ENCODE measurements around the gene ZNF446. TPM values are rescaled to one million over a fixed set of nuclear protein-coding genes. Genes with fewer than 3 reads are reported as not detected.
"Not testable (repeated sequence)": the region's sequence is repeated elsewhere in the genome, so short reads cannot be mapped to it uniquely, and the experiment has no call there.

Gene ZNF446
- total RNA-seq, 5 donors from 2014 or later (not counting 1 experiment from before 2014, with no cell fraction given): 12.0 to 20.5 (median 18.9) TPM

DNA sequence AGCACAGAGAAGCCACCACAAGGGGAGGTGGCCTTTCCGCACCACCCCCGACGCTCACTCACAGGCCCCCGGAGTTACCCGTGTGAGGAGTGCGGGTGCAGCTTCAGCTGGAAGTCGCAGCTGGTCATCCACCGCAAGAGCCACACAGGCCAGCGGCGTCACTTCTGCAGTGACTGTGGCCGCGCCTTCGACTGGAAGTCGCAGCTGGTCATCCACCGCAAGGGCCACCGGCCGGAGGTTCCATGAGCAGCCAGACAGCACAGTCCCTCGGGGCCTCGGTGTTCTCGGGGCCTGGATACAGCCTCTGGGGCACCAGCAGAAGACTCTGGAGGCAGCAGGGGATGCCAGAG lies 4.3 kb downstream of the ZNF446 start:
- Histone ChIP-seq H3K4me3 (ENCODE audit: control insufficient read depth in 1 of 2, extremely low read depth in 1 of 2, low read length in 1 of 2) (no peak overlapping the region), H3K9me3 (no peaks in the 10 kb centered on the region), H3K27ac (ENCODE audit: low read length) (no peak overlapping the region), H3K27me3 (replicated peaks in 1 of 2; ENCODE audit: control insufficient read depth in 2 of 2, extremely low read depth in 1 of 2, insufficient read depth in 2 of 2, low read length in 1 of 2) (no peaks in the 10 kb centered on the region), H3K4me1 (ENCODE audit: control insufficient read depth in 1 of 2, extremely low read depth in 1 of 2, insufficient read depth in 2 of 2, low read length in 2 of 2) (peaks cover 3 to 14% of the 10 kb centered on the region in 2 experiments), H3K36me3 (ENCODE audit: control insufficient read depth in 2 of 2, extremely low read depth in 1 of 2, insufficient read depth in 1 of 2, low read length in 1 of 2) (peaks cover 9 to 15% of the 10 kb centered on the region in 2 donors)
- ChIA-PET POLR2A (no interaction called here), CTCF (no interaction called here)
- no peak overlapping the region for H3K27ac Mint-ChIP-seq
- no peak overlapping the region for H3K4me3 Mint-ChIP-seq
- H3K9me3 Mint-ChIP-seq: no peaks in the 10 kb centered on the region
- H3K36me3 Mint-ChIP-seq: peaks cover 13% of the 10 kb centered on the region
- DNase-seq: no peak
- H3K4me1 Mint-ChIP-seq: peaks cover 10 to 13% (median 12%) of the 10 kb centered on the region in 3 donors
- no peaks in the 10 kb centered on the region for H3K27me3 Mint-ChIP-seq
- 95% methylated on average over 20 of the region's 20 CpGs for whole genome bisulfite sequencing (ENCODE audit: insufficient coverage)
- no peak for ATAC-seq (replicated peaks in 1 of 4)

GRCh38 chr19:58480831-58481230 lies 4.7 kb downstream of the ZNF446 start:
- Histone ChIP-seq H3K4me1 (ENCODE audit: control insufficient read depth in 1 of 2, extremely low read depth in 1 of 2, insufficient read depth in 2 of 2, low read length in 2 of 2) (peaks cover 3 to 12% of the 10 kb centered on the region in 2 experiments), H3K27ac (ENCODE audit: low read length) (no peak overlapping the region), H3K9me3 (no peaks in the 10 kb centered on the region), H3K4me3 (ENCODE audit: control insufficient read depth in 1 of 2, extremely low read depth in 1 of 2, low read length in 1 of 2) (no peak overlapping the region), H3K27me3 (replicated peaks in 1 of 2; ENCODE audit: control insufficient read depth in 2 of 2, extremely low read depth in 1 of 2, insufficient read depth in 2 of 2, low read length in 1 of 2) (no peaks in the 10 kb centered on the region), H3K36me3 (ENCODE audit: control insufficient read depth in 2 of 2, extremely low read depth in 1 of 2, insufficient read depth in 1 of 2, low read length in 1 of 2) (peaks cover 9 to 15% of the 10 kb centered on the region in 2 donors)
- Mint-ChIP-seq H3K27me3 (no peaks in the 10 kb centered on the region), H3K36me3 (peaks cover 13% of the 10 kb centered on the region), H3K27ac (no peak overlapping the region), H3K4me1 (peaks cover 9 to 10% (median 9%) of the 10 kb centered on the region in 3 donors), H3K9me3 (no peaks in the 10 kb centered on the region), H3K4me3 (no peak overlapping the region)
- POLR2A ChIA-PET: no interaction called here
- CTCF ChIA-PET: no interaction called here
- ATAC-seq (replicated peaks in 1 of 4) (no peak), DNase-seq (no peak)
- whole genome bisulfite sequencing (ENCODE audit: insufficient coverage): no CpG with 5 or more reads among the region's 2 CpGs

DNA sequence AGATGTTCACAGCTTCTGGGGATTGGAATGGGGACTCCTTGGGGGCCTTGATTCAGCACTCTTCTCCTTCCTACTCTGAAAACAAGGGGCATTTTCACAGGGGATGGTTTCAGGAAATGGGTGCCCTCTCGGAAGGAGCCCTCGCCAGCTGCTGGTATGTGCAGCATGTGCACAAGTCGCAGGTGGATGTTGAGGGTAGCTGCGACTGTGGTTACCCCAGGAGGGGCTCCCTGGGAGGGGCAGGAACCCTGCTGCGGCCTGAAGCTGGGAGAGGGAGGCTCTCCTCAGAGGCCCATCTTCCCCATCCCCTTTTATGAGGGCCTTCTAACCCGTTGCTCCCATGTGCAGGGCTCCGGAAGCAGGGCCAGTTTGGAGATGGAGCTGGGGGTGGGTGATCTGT lies 6.2 kb downstream of the ZNF446 start:
- H3K4me1 ChIP-seq (ENCODE audit: control insufficient read depth in 1 of 2, extremely low read depth in 1 of 2, insufficient read depth in 2 of 2, low read length in 2 of 2): peaks cover 0 to 3% of the 10 kb centered on the region in 2 experiments
- Mint-ChIP-seq H3K4me3 (no peak overlapping the region), H3K27ac (no peak overlapping the region), H3K9me3 (no peaks in the 10 kb centered on the region), H3K36me3 (peaks cover 13% of the 10 kb centered on the region), H3K4me1 (peaks cover 0 to 1% (median 0%) of the 10 kb centered on the region in 3 donors), H3K27me3 (no peaks in the 10 kb centered on the region)
- CTCF ChIA-PET: no interaction called here
- no CpG with 5 or more reads among the region's 7 CpGs for WGBS (ENCODE audit: insufficient coverage)
- no peak for DNase-seq
- POLR2A ChIA-PET: no interaction called here
- H3K27ac ChIP-seq (ENCODE audit: low read length): no peak overlapping the region
- no peaks in the 10 kb centered on the region for H3K27me3 ChIP-seq (replicated peaks in 1 of 2; ENCODE audit: control insufficient read depth in 2 of 2, extremely low read depth in 1 of 2, insufficient read depth in 2 of 2, low read length in 1 of 2)
- ATAC-seq (replicated peaks in 1 of 4): no peak
- H3K36me3 ChIP-seq (ENCODE audit: control insufficient read depth in 2 of 2, extremely low read depth in 1 of 2, insufficient read depth in 1 of 2, low read length in 1 of 2): peaks cover 9 to 15% of the 10 kb centered on the region in 2 donors
- no peak overlapping the region for H3K4me3 ChIP-seq (ENCODE audit: control insufficient read depth in 1 of 2, extremely low read depth in 1 of 2, low read length in 1 of 2)
- H3K9me3 ChIP-seq: no peaks in the 10 kb centered on the region

GRCh38 chr19:58483776-58484175 lies 7.6 kb downstream of the ZNF446 start:
- H3K4me1 Mint-ChIP-seq: peaks cover 0 to 1% (median 0%) of the 10 kb centered on the region in 3 donors
- Histone ChIP-seq H3K4me3 (ENCODE audit: control insufficient read depth in 1 of 2, extremely low read depth in 1 of 2, low read length in 1 of 2) (no peak overlapping the region), H3K9me3 (no peaks in the 10 kb centered on the region), H3K27me3 (replicated peaks in 1 of 2; ENCODE audit: control insufficient read depth in 2 of 2, extremely low read depth in 1 of 2, insufficient read depth in 2 of 2, low read length in 1 of 2) (no peaks in the 10 kb centered on the region), H3K36me3 (ENCODE audit: control insufficient read depth in 2 of 2, extremely low read depth in 1 of 2, insufficient read depth in 1 of 2, low read length in 1 of 2) (peaks cover 9 to 15% of the 10 kb centered on the region in 2 donors), H3K27ac (ENCODE audit: low read length) (no peak overlapping the region), H3K4me1 (ENCODE audit: control insufficient read depth in 1 of 2, extremely low read depth in 1 of 2, insufficient read depth in 2 of 2, low read length in 2 of 2) (peaks cover 0 to 3% of the 10 kb centered on the region in 2 experiments)
- DNase-seq: no peak
- WGBS (ENCODE audit: insufficient coverage): 100% methylated on average over 1 of the region's 2 CpGs
- peaks cover 13% of the 10 kb centered on the region for H3K36me3 Mint-ChIP-seq
- CTCF ChIA-PET: no interaction called here
- no peaks in the 10 kb centered on the region for H3K9me3 Mint-ChIP-seq
- ATAC-seq (replicated peaks in 1 of 4): no peak
- POLR2A ChIA-PET: interaction anchor here in 1 of 2 donors (0.7 kb wide), 1 partner anchor 41 kb away, joined by 6 read pairs; no protein-coding TSS in a partner anchor
- no peak overlapping the region for H3K27ac Mint-ChIP-seq
- no peak overlapping the region for H3K4me3 Mint-ChIP-seq
- H3K27me3 Mint-ChIP-seq: no peaks in the 10 kb centered on the region

DNA sequence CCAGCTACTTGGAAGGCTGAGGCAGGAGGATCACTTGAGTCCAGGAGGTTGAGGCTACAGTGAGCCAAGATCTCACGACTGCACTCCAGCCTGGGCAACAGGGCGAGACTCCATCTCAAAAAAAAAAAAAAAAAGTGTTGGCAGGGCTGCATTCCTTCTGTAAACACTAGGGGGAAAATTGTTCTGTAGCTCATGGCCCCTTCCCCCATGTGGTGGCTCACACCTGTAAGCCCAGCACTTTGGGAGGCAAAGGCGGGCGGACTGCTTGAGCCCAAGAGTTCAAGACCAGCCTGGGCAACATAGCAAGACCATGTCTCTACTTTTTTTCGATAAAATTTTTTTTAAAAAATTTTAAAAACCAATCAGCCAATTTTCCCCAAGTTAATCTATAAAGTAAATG lies 8.2 kb downstream of the ZNF446 start:
- H3K27me3 ChIP-seq (replicated peaks in 1 of 2; ENCODE audit: control insufficient read depth in 2 of 2, extremely low read depth in 1 of 2, insufficient read depth in 2 of 2, low read length in 1 of 2); H3K9me3 ChIP-seq; H3K4me3 Mint-ChIP-seq; H3K27ac ChIP-seq (ENCODE audit: low read length); H3K9me3 Mint-ChIP-seq; H3K4me1 Mint-ChIP-seq; H3K36me3 Mint-ChIP-seq; DNase-seq; ATAC-seq (replicated peaks in 1 of 4); CTCF ChIA-PET; H3K27me3 Mint-ChIP-seq; H3K4me1 ChIP-seq (ENCODE audit: control insufficient read depth in 1 of 2, extremely low read depth in 1 of 2, insufficient read depth in 2 of 2, low read length in 2 of 2); H3K4me3 ChIP-seq (ENCODE audit: control insufficient read depth in 1 of 2, extremely low read depth in 1 of 2, low read length in 1 of 2); H3K27ac Mint-ChIP-seq: not testable (repeated sequence)
- POLR2A ChIA-PET: interaction anchor here in 1 of 2 donors (0.6 kb wide), 1 partner anchor 8 kb away, joined by 3 read pairs; the partner anchor contains the start of gene ZNF446
- WGBS (ENCODE audit: insufficient coverage): no CpG with 5 or more reads among the region's 5 CpGs
- H3K36me3 ChIP-seq (ENCODE audit: control insufficient read depth in 2 of 2, extremely low read depth in 1 of 2, insufficient read depth in 1 of 2, low read length in 1 of 2): peaks cover 9 to 10% of the 10 kb centered on the region in 2 donors

DNA sequence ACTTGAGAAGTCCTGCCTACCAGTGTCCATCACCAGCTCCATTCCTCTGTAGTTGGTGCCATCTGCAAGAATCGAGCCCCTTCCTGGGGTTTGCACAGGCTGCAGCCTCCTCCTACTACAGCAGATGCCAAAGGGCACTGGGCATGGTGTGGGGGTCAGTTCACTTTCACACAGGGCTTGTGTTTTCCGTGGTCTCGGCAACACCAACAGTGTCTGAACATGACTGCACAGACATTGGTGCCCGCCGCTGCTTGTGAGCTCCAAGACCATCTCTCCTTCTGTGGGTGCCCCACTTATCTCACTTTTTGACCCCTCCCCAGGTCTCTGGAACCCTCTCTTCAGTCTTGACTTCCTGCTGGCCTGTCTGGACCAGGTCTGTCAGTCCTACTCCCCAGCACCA lies 15.2 kb downstream of the ZNF446 start:
- POLR2A ChIA-PET: no interaction called here

DNA sequence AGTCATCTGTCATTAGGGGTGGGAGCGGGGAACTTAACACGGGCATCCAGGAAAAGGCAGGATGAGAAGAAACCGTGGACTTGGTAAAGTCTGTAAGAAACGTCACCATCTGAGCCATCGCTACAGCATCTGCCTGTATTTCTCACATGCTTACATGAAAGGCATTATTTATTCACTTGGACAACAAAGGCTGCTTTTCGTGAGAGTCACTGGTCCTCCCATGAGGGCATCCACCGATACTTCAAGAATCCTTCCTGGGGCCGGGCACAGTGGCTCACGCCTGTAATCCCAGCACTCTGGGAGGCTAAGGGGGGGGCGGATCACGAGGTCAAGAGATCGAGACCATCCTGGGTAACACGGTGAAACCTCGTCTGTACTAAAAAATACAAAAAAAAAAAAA lies 16.1 kb downstream of the ZNF446 start:
- ATAC-seq (replicated peaks in 1 of 4) (no peak), DNase-seq (no peak)
- Mint-ChIP-seq H3K4me3 (no peak overlapping the region), H3K9me3 (no peaks in the 10 kb centered on the region), H3K36me3 (no peaks in the 10 kb centered on the region), H3K27ac (no peak overlapping the region), H3K4me1 (peaks cover 0 to 7% (median 2%) of the 10 kb centered on the region in 3 donors), H3K27me3 (no peaks in the 10 kb centered on the region)
- Histone ChIP-seq H3K27ac (ENCODE audit: low read length) (no peak overlapping the region), H3K4me1 (ENCODE audit: control insufficient read depth in 1 of 2, extremely low read depth in 1 of 2, insufficient read depth in 2 of 2, low read length in 2 of 2) (peaks cover 0 to 3% of the 10 kb centered on the region in 2 experiments), H3K9me3 (no peaks in the 10 kb centered on the region), H3K4me3 (ENCODE audit: control insufficient read depth in 1 of 2, extremely low read depth in 1 of 2, low read length in 1 of 2) (no peak overlapping the region), H3K36me3 (ENCODE audit: control insufficient read depth in 2 of 2, extremely low read depth in 1 of 2, insufficient read depth in 1 of 2, low read length in 1 of 2) (no peaks in the 10 kb centered on the region), H3K27me3 (replicated peaks in 1 of 2; ENCODE audit: control insufficient read depth in 2 of 2, extremely low read depth in 1 of 2, insufficient read depth in 2 of 2, low read length in 1 of 2) (no peaks in the 10 kb centered on the region)
- WGBS (ENCODE audit: insufficient coverage): 97% methylated on average over 6 of the region's 14 CpGs
- ChIA-PET POLR2A (no interaction called here), CTCF (no interaction called here)

More for the DNA sequence above, 15.2 kb downstream of the ZNF446 start:
- Mint-ChIP-seq H3K27ac (no peak overlapping the region), H3K4me1 (peaks cover 0 to 2% (median 2%) of the 10 kb centered on the region in 3 donors), H3K27me3 (no peaks in the 10 kb centered on the region), H3K4me3 (no peak overlapping the region), H3K9me3 (no peaks in the 10 kb centered on the region), H3K36me3 (no peaks in the 10 kb centered on the region)
- no peaks in the 10 kb centered on the region for H3K27me3 ChIP-seq (replicated peaks in 1 of 2; ENCODE audit: control insufficient read depth in 2 of 2, extremely low read depth in 1 of 2, insufficient read depth in 2 of 2, low read length in 1 of 2)
- H3K9me3 ChIP-seq: no peaks in the 10 kb centered on the region
- H3K27ac ChIP-seq (ENCODE audit: low read length): no peak overlapping the region
- CTCF ChIA-PET: no interaction called here
- no peak for DNase-seq
- ATAC-seq (replicated peaks in 1 of 4): no peak
- H3K4me1 ChIP-seq (ENCODE audit: control insufficient read depth in 1 of 2, extremely low read depth in 1 of 2, insufficient read depth in 2 of 2, low read length in 2 of 2): no peaks in the 10 kb centered on the region
- WGBS (ENCODE audit: insufficient coverage): 92% methylated on average over 4 of the region's 5 CpGs
- H3K4me3 ChIP-seq (ENCODE audit: control insufficient read depth in 1 of 2, extremely low read depth in 1 of 2, low read length in 1 of 2): no peak overlapping the region
- H3K36me3 ChIP-seq (ENCODE audit: control insufficient read depth in 2 of 2, extremely low read depth in 1 of 2, insufficient read depth in 1 of 2, low read length in 1 of 2): no peaks in the 10 kb centered on the region
